Stimulated activated CD4-positive, alpha-beta T cell treated with anti-CD3 and anti-CD28 coated beads, Interleukin-15, amount 100 ng/mL, for 1 hour (primary cell): ENCODE results near the gene RBMS3.
"Not testable (repeated sequence)": the region's sequence is repeated elsewhere in the genome, so short reads cannot be mapped to it uniquely, and the experiment has no call there.

ENCODE experiments used
- DNase-seq, 2 donors: peaks; one replicate each; pipeline ENCODE4 v3.0.0-alpha.2; 2020; ENCODE audit warnings: low read depth in 1 of 2, low spot score in 1 of 2

Gene RBMS3

GRCh38 chr3:29764041-29764440 lies 483.2 kb downstream of the RBMS3 start:
- DNase-seq = no peak

- no peak for DNase-seq
These were observed 483.9 kb downstream of the RBMS3 start for GRCh38 chr3:29764603-29765254.

- DNase-seq = no peak
These were observed 490.7 kb downstream of the RBMS3 start for GRCh38 chr3:29771602-29772001.

- DNase-seq = no peak
These were observed 491.6 kb downstream of the RBMS3 start for GRCh38 chr3:29772436-29772835.

- DNase-seq = no peak
These were observed 492.6 kb downstream of the RBMS3 start for GRCh38 chr3:29773481-29773880.

GRCh38 chr3:29775340-29775739 lies 494.5 kb downstream of the RBMS3 start:
- DNase-seq = no peak

GRCh38 chr3:29777869-29778268 lies 497.0 kb downstream of the RBMS3 start:
- no peak for DNase-seq

GRCh38 chr3:29789686-29790085 lies 508.8 kb downstream of the RBMS3 start:
- no peak for DNase-seq

- DNase-seq = no peak
These were observed 515.9 kb downstream of the RBMS3 start for GRCh38 chr3:29796808-29797207.

GRCh38 chr3:29802057-29802456 lies 521.2 kb downstream of the RBMS3 start:
- no peak for DNase-seq

GRCh38 chr3:29804044-29804443 lies 523.2 kb downstream of the RBMS3 start:
- DNase-seq = no peak

GRCh38 chr3:29805757-29806156 lies 524.9 kb downstream of the RBMS3 start:
- DNase-seq = no peak

- not testable (repeated sequence) for DNase-seq
These were observed 527.5 kb downstream of the RBMS3 start for GRCh38 chr3:29808324-29808723.

- DNase-seq = no peak
These were observed 541.2 kb downstream of the RBMS3 start for GRCh38 chr3:29822071-29822470.

- DNase-seq = no peak
These were observed 542.4 kb downstream of the RBMS3 start for GRCh38 chr3:29823233-29823632.

- no peak for DNase-seq
These were observed 545.8 kb downstream of the RBMS3 start for GRCh38 chr3:29826712-29827111.

GRCh38 chr3:29827756-29828155 lies 546.9 kb downstream of the RBMS3 start:
- no peak for DNase-seq

GRCh38 chr3:29829340-29829739 lies 548.5 kb downstream of the RBMS3 start:
- DNase-seq = no peak

- no peak for DNase-seq
These were observed 569.8 kb downstream of the RBMS3 start for GRCh38 chr3:29850641-29851040.

GRCh38 chr3:29852767-29853166 lies 571.9 kb downstream of the RBMS3 start:
- no peak for DNase-seq

GRCh38 chr3:29853841-29854397 lies 573.0 kb downstream of the RBMS3 start:
- no peak for DNase-seq

GRCh38 chr3:29854821-29855220 lies 574.0 kb downstream of the RBMS3 start:
- DNase-seq = no peak

- no peak for DNase-seq
These were observed 578.9 kb downstream of the RBMS3 start for GRCh38 chr3:29859726-29860270.
